Neural crest cell (in vitro differentiated cells): ENCODE results near the gene MFAP1. TPM values are rescaled to one million over a fixed set of nuclear protein-coding genes. Genes with fewer than 3 reads are reported as not detected.

Source experiments
- DNase-seq: peaks from one replicate; pipeline ENCODE4 v3.0.0; 2021; ENCODE audit warnings: low read depth, mixed read lengths, low spot score
- H3K27ac Mint-ChIP-seq: one replicate; pipeline ENCODE4 v1.8.0; 2021; ENCODE audit warnings: mild to moderate bottlenecking, mixed read lengths; ENCODE audit not compliant: unreplicated experiment
- H3K27me3 Mint-ChIP-seq: 2 replicates; pipeline ENCODE4 v1.8.0; 2021; ENCODE audit warnings: low read depth, mild to moderate bottlenecking, mixed read lengths
- H3K36me3 Mint-ChIP-seq: 2 replicates; pipeline ENCODE4 v1.8.0; 2021; ENCODE audit warnings: low read depth, mild to moderate bottlenecking, mixed read lengths
- H3K4me1 Mint-ChIP-seq: 2 replicates; pipeline ENCODE4 v1.8.0; 2021; ENCODE audit warnings: mixed read lengths
- H3K4me3 Mint-ChIP-seq: one replicate; pipeline ENCODE4 v1.8.0; 2021; ENCODE audit warnings: mild to moderate bottlenecking, mixed read lengths
- H3K9me3 Mint-ChIP-seq: 2 replicates; pipeline ENCODE4 v1.8.0; 2021; ENCODE audit warnings: mixed read lengths
- CTCF ChIP-seq: fragments of 200-600 bp; sonication (generic); conservative IDR thresholded peaks from 2 replicates; pipeline ENCODE4 v1.5.0; 2021; ENCODE audit warnings: antibody characterized with exemption, mild to moderate bottlenecking
- total RNA-seq: library from RNA; stranded (reverse); gene quantifications from 2 replicates; pipeline ENCODE4 v1.2.1, GENCODE V29; 2021

The MFAP1 gene
- total RNA-seq, 1 donor from 2014 or later = 41.0 TPM

- Mint-ChIP-seq H3K27me3 (no peaks in the 10 kb centered on the region), H3K36me3 (no peaks in the 10 kb centered on the region), H3K27ac (no peak overlapping the region), H3K4me1 (peaks cover 20% of the 10 kb centered on the region), H3K4me3 (peak overlapping the region; percentile 6), H3K9me3 (no peaks in the 10 kb centered on the region)
- no peak for TF ChIP-seq CTCF
- no peak for DNase-seq
Measured at GRCh38 chr15:43789409-43789808, 35.1 kb downstream of the MFAP1 start.

GRCh38 chr15:43779016-43779415 is 45.5 kb downstream of the MFAP1 start:
- H3K4me1 Mint-ChIP-seq = peaks cover 8% of the 10 kb centered on the region
- H3K4me3 Mint-ChIP-seq = no peak overlapping the region
- H3K9me3 Mint-ChIP-seq = no peaks in the 10 kb centered on the region
- H3K27ac Mint-ChIP-seq = no peak overlapping the region
- no peak for DNase-seq
- H3K27me3 Mint-ChIP-seq = peaks cover 23% of the 10 kb centered on the region
- H3K36me3 Mint-ChIP-seq = no peaks in the 10 kb centered on the region
- TF ChIP-seq CTCF = no peak

- peaks cover 3% of the 10 kb centered on the region for H3K36me3 Mint-ChIP-seq
- no peaks in the 10 kb centered on the region for H3K9me3 Mint-ChIP-seq
- H3K4me1 Mint-ChIP-seq = peaks cover 8% of the 10 kb centered on the region
- peaks cover 23% of the 10 kb centered on the region for H3K27me3 Mint-ChIP-seq
- H3K27ac Mint-ChIP-seq = peak overlapping the region; percentile 50
- peak; percentile 63 for DNase-seq
- TF ChIP-seq CTCF = peak; percentile 79
- peak overlapping the region; percentile 89 for H3K4me3 Mint-ChIP-seq
Measured at GRCh38 chr15:43777267-43777914, 47.1 kb downstream of the MFAP1 start.

GRCh38 chr15:43776718-43777266 is 47.7 kb downstream of the MFAP1 start, which contains the start of gene ELL3:
Gene ELL3, minus strand, starts transcription at chr15:43776966. Its CDS starts 65 bp downstream, at chr15:43776901.
- Mint-ChIP-seq H3K4me3 (peak within 1 kb of the TSS; percentile 89), H3K36me3 (peaks cover 4% of the 10 kb centered on the region), H3K27me3 (peaks cover 23% of the 10 kb centered on the region), H3K4me1 (peaks cover 8% of the 10 kb centered on the region), H3K9me3 (no peaks in the 10 kb centered on the region), H3K27ac (peak within 1 kb of the TSS; percentile 50)
- no peak for TF ChIP-seq CTCF
- DNase-seq = peak; percentile 36

GRCh38 chr15:43776101-43776717 is 48.3 kb downstream of the MFAP1 start:
- no peak overlapping the region for H3K27ac Mint-ChIP-seq
- peaks cover 8% of the 10 kb centered on the region for H3K4me1 Mint-ChIP-seq
- peaks cover 23% of the 10 kb centered on the region for H3K27me3 Mint-ChIP-seq
- peak overlapping the region; percentile 77 for H3K4me3 Mint-ChIP-seq
- DNase-seq = peak; percentile 25
- no peak for TF ChIP-seq CTCF
- H3K36me3 Mint-ChIP-seq = peaks cover 6% of the 10 kb centered on the region
- H3K9me3 Mint-ChIP-seq = no peaks in the 10 kb centered on the region
